GM12878 (cell line): Measurements from ENCODE around the gene ANKMY1. TPM values are rescaled to one million over a fixed set of nuclear protein-coding genes. Genes with fewer than 3 reads are reported as not detected.

ENCODE experiments used
- EZH2 ChIP-seq: IDR thresholded peaks from 2 replicates; pipeline ENCODE4 v1.6.1; 2012; ENCODE audit warnings: low read depth, mild to moderate bottlenecking, control low read depth, inconsistent platforms, low read length, borderline replicate concordance; ENCODE audit not compliant: control insufficient read depth
- SREBF1 ChIP-seq: IDR thresholded peaks from 2 replicates; pipeline ENCODE4 v1.6.1; 2012; ENCODE audit warnings: mild to moderate bottlenecking, low read length
- STAT3 ChIP-seq: IDR thresholded peaks from 2 replicates; pipeline ENCODE4 v1.6.1; 2011; ENCODE audit warnings: low read depth, low read length, improper control_type of control experiment
- polyA plus RNA-seq, 11 experiments: library from polyadenylated mRNA; depleted of rRNA in 4 of 11; unstranded in 6 of 11; stranded (reverse) in 5 of 11; fragments of >200 nt; fragmentation: Nextera tagmentation in 4 of 11; fragmentation: Illumina TruSeq in 1 of 11; extraction: Ambion mirVana in 4 of 11; extraction: Trizol in 1 of 11; gene quantifications; 1 replicate in 1 of 11; 2 replicates in 10 of 11; pipeline versions ENCODE4 v1.2.1 to v1.2.3, GENCODE V29; 2011 to 2016; ENCODE audit warnings: inconsistent platforms in 2 of 11, missing spikeins in 2 of 11, low read depth in 1 of 11
- total RNA-seq, 4 experiments: library from RNA; depleted of rRNA in 3 of 4; stranded (reverse); fragments of >200 nt in 3 of 4; fragmentation: Illumina TruSeq in 1 of 4; extraction: Trizol in 1 of 4; gene quantifications; 2 replicates each; pipeline versions ENCODE4 v1.2.1 to v1.2.3, GENCODE V29; 2013 to 2021
- TF ChIP-seq, protein P1 (sequence below): fragments of 450-650 bp; IDR thresholded peaks from 2 replicates; pipeline ENCODE4 v1.6.1; 2017; ENCODE audit warnings: antibody characterized with exemption, mild to moderate bottlenecking, moderate library complexity
- TF ChIP-seq, protein P2 (sequence below): fragments of 450-650 bp; IDR thresholded peaks from 2 replicates; pipeline ENCODE4 v1.6.1; 2018; ENCODE audit warnings: mild to moderate bottlenecking, low read depth, moderate library complexity; ENCODE audit not compliant: partially characterized antibody

The ANKMY1 gene
- total and polyA plus RNA-seq, 10 of the 15 experiments (the other 5 are each of a cell fraction or from before 2014, with no cell fraction given): 1.1 to 15.3 (median 11.1) TPM

DNA sequence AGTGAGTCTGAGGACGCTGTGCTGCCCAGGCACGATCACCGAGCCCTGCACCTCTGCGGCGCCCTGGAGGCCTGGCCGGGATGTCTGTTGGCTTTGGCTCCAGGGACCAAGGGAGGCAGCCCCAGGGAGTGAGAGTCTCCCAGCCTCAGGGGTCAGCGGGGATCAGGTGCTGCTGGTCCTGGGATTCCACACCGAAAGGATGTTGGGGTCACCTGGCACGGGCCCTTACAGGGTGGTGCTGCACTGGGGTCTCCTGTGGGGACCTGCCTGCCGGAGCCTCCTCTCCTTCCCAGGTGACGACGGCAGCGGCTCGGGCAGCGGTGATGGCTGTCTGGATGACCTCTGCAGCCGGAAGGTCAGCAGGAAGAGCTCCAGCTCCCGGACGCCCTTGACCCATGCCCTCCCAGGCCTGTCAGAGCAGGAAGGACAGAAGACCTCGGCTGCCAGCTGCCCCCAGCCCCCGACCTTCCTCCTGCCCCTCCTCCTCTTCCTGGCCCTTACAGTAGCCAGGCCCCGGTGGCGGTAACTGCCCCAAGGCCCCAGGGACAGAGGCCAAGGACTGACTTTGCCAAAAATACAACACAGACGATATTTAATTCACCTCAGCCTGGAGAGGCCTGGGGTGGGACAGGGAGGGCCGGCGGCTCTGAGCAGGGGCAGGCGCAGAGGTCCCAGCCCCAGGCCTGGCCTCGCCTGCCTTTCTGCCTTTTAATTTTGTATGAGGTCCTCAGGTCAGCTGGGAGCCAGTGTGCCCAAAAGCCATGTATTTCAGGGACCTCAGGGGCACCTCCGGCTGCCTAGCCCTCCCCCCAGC lies 91.8 kb downstream of the ANKMY1 start (continued):
- TF ChIP-seq, protein P1, sequence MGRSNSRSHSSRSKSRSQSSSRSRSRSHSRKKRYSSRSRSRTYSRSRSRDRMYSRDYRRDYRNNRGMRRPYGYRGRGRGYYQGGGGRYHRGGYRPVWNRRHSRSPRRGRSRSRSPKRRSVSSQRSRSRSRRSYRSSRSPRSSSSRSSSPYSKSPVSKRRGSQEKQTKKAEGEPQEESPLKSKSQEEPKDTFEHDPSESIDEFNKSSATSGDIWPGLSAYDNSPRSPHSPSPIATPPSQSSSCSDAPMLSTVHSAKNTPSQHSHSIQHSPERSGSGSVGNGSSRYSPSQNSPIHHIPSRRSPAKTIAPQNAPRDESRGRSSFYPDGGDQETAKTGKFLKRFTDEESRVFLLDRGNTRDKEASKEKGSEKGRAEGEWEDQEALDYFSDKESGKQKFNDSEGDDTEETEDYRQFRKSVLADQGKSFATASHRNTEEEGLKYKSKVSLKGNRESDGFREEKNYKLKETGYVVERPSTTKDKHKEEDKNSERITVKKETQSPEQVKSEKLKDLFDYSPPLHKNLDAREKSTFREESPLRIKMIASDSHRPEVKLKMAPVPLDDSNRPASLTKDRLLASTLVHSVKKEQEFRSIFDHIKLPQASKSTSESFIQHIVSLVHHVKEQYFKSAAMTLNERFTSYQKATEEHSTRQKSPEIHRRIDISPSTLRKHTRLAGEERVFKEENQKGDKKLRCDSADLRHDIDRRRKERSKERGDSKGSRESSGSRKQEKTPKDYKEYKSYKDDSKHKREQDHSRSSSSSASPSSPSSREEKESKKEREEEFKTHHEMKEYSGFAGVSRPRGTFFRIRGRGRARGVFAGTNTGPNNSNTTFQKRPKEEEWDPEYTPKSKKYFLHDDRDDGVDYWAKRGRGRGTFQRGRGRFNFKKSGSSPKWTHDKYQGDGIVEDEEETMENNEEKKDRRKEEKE: no peak
- TF ChIP-seq STAT3 (no peak), SREBF1 (no peak), EZH2 (no peak)
- TF ChIP-seq, protein P2, sequence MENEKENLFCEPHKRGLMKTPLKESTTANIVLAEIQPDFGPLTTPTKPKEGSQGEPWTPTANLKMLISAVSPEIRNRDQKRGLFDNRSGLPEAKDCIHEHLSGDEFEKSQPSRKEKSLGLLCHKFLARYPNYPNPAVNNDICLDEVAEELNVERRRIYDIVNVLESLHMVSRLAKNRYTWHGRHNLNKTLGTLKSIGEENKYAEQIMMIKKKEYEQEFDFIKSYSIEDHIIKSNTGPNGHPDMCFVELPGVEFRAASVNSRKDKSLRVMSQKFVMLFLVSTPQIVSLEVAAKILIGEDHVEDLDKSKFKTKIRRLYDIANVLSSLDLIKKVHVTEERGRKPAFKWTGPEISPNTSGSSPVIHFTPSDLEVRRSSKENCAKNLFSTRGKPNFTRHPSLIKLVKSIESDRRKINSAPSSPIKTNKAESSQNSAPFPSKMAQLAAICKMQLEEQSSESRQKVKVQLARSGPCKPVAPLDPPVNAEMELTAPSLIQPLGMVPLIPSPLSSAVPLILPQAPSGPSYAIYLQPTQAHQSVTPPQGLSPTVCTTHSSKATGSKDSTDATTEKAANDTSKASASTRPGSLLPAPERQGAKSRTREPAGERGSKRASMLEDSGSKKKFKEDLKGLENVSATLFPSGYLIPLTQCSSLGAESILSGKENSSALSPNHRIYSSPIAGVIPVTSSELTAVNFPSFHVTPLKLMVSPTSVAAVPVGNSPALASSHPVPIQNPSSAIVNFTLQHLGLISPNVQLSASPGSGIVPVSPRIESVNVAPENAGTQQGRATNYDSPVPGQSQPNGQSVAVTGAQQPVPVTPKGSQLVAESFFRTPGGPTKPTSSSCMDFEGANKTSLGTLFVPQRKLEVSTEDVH: no peak
